Memory B cell (primary cell): ENCODE results near the gene ABCC2.
A peak's percentile ranks its signal among the peaks of the same experiment; 100 is the strongest.

Experiments
- ATAC-seq: fragments of 150-1000 bp; cut with Tn5 transposase; 2 replicates; pipeline ENCODE4 v1.10.0; 2021; ENCODE audit warnings: low read depth, mild to moderate bottlenecking, moderate library complexity
- DNase-seq, 2 donors: peaks; one replicate each; pipeline ENCODE4 v3.0.0; 2022; ENCODE audit warnings: low spot score in 2 of 2
- H3K27ac Mint-ChIP-seq: one replicate; pipeline ENCODE4 v1.8.0; 2022; ENCODE audit warnings: mild to moderate bottlenecking, moderate library complexity, mixed read lengths
- H3K27me3 Mint-ChIP-seq: one replicate; pipeline ENCODE4 v1.8.0; 2022; ENCODE audit warnings: mixed read lengths
- H3K36me3 Mint-ChIP-seq: one replicate; pipeline ENCODE4 v1.8.0; 2022; ENCODE audit warnings: mild to moderate bottlenecking, mixed read lengths
- H3K4me1 Mint-ChIP-seq: one replicate; pipeline ENCODE4 v1.8.0; 2022; ENCODE audit warnings: mixed read lengths
- H3K4me3 Mint-ChIP-seq: one replicate; pipeline ENCODE4 v1.8.0; 2022; ENCODE audit warnings: mild to moderate bottlenecking, moderate library complexity, mixed read lengths
- H3K9me3 Mint-ChIP-seq: one replicate; pipeline ENCODE4 v1.8.0; 2022; ENCODE audit warnings: mixed read lengths

ABCC2 gene

GRCh38 chr10:99843310-99843709 is 60.9 kb downstream of the ABCC2 start:
- H3K27ac Mint-ChIP-seq, result no peak overlapping the region
- peaks cover 2% of the 10 kb centered on the region for H3K36me3 Mint-ChIP-seq
- ATAC-seq, result no peak

GRCh38 chr10:99844433-99844955 is 62.1 kb downstream of the ABCC2 start:
- no peak overlapping the region for H3K27ac Mint-ChIP-seq
- H3K4me3 Mint-ChIP-seq, result no peak overlapping the region
- no peaks in the 10 kb centered on the region for H3K9me3 Mint-ChIP-seq
- H3K4me1 Mint-ChIP-seq, result peaks cover 3% of the 10 kb centered on the region
- no peak for ATAC-seq
- DNase-seq, result no peak
- H3K36me3 Mint-ChIP-seq, result peaks cover 2% of the 10 kb centered on the region
- H3K27me3 Mint-ChIP-seq, result no peaks in the 10 kb centered on the region

More at GRCh38 chr10:99843310-99843709, 60.9 kb downstream of the ABCC2 start:
- no peaks in the 10 kb centered on the region for H3K9me3 Mint-ChIP-seq
- DNase-seq, result no peak
- H3K27me3 Mint-ChIP-seq, result no peaks in the 10 kb centered on the region
- peaks cover 3% of the 10 kb centered on the region for H3K4me1 Mint-ChIP-seq
- H3K4me3 Mint-ChIP-seq, result no peak overlapping the region

DNA sequence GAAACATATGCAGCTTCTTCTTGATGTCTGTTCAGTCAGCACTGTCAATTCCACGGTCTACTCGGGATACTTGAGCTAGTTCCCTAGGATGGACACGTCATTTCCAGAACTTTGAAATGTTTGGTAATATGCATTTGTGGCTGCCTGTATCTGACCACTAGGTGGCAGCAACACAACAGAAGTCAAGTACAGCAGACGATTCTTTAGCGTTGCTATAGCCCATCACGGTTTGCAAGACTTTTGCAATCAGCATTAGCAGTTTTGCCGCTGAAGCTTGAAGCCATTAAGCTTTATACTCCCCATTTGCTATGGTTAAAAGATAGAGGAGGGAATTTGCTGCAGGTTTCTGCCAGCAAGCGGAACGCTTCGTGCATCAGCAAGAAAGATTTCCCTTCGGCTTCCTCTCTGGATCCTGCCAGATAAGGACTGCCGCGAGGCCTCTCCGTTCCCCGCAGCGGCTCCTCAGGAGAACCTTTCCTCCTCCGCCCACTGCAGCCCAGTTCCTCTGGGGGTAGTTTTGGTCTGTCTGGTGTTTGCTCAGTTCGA is 63.5 kb downstream of the ABCC2 start:
- no peak overlapping the region for H3K27ac Mint-ChIP-seq
- H3K4me1 Mint-ChIP-seq, result peaks cover 3% of the 10 kb centered on the region
- ATAC-seq (peak; percentile 90), DNase-seq (peak; percentile 64 to 66)
- no peaks in the 10 kb centered on the region for H3K27me3 Mint-ChIP-seq
- H3K9me3 Mint-ChIP-seq, result no peaks in the 10 kb centered on the region
- H3K36me3 Mint-ChIP-seq, result peaks cover 2% of the 10 kb centered on the region
- H3K4me3 Mint-ChIP-seq, result peak overlapping the region; percentile 59

GRCh38 chr10:99849057-99849456 is 66.6 kb downstream of the ABCC2 start:
- Mint-ChIP-seq H3K4me3 (no peak overlapping the region), H3K9me3 (no peaks in the 10 kb centered on the region), H3K27ac (no peak overlapping the region), H3K4me1 (peaks cover 3% of the 10 kb centered on the region), H3K36me3 (peaks cover 9% of the 10 kb centered on the region), H3K27me3 (no peaks in the 10 kb centered on the region)
- no peak for DNase-seq
- ATAC-seq, result no peak

GRCh38 chr10:99849536-99849935 is 67.1 kb downstream of the ABCC2 start:
- H3K36me3 Mint-ChIP-seq, result peaks cover 7% of the 10 kb centered on the region
- no peak overlapping the region for H3K4me3 Mint-ChIP-seq
- ATAC-seq (no peak), DNase-seq (no peak)
- H3K4me1 Mint-ChIP-seq, result peaks cover 3% of the 10 kb centered on the region
- H3K27me3 Mint-ChIP-seq, result no peaks in the 10 kb centered on the region
- H3K9me3 Mint-ChIP-seq, result no peaks in the 10 kb centered on the region
- H3K27ac Mint-ChIP-seq, result no peak overlapping the region

DNA sequence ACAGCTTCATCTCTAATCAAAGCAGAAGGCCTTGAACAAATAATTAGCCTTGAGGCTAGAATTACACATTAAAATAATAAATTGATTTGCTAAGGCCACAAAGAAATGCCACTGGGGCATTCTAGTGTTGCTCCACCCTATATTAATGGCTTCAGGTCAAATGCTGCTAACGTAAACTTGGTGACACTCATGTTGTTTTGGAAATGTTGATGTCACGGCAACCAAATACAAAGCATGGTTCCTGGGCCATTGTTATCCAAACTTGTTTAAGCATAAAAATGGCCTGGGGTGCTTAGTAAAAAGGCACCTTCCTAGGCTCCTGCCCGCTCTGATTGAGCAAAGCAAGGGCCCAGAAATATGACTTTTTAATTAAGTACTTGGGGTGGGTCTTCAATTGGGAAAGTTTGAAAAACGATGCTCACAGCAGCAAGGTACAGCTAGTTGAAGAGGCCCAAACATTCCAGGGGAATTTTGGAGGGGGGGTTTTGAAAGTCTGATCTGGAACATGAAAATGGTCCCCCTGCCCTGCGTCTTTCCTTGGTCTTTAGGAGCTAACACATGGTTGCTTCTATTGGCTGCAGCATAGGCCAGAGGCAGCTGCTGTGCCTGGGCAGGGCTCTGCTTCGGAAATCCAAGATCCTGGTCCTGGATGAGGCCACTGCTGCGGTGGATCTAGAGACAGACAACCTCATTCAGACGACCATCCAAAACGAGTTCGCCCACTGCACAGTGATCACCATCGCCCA is 67.8 kb downstream of the ABCC2 start:
- ATAC-seq (no peak), DNase-seq (no peak)
- Mint-ChIP-seq H3K27me3 (no peaks in the 10 kb centered on the region), H3K36me3 (peaks cover 7% of the 10 kb centered on the region), H3K4me3 (no peak overlapping the region), H3K4me1 (peaks cover 3% of the 10 kb centered on the region), H3K27ac (no peak overlapping the region), H3K9me3 (no peaks in the 10 kb centered on the region)

GRCh38 chr10:99850767-99851340 is 68.4 kb downstream of the ABCC2 start:
- H3K9me3 Mint-ChIP-seq, result no peaks in the 10 kb centered on the region
- H3K36me3 Mint-ChIP-seq, result peaks cover 7% of the 10 kb centered on the region
- no peak overlapping the region for H3K27ac Mint-ChIP-seq
- DNase-seq, result no peak
- no peak overlapping the region for H3K4me3 Mint-ChIP-seq
- H3K27me3 Mint-ChIP-seq, result no peaks in the 10 kb centered on the region
- H3K4me1 Mint-ChIP-seq, result peaks cover 3% of the 10 kb centered on the region
- ATAC-seq, result no peak

DNA sequence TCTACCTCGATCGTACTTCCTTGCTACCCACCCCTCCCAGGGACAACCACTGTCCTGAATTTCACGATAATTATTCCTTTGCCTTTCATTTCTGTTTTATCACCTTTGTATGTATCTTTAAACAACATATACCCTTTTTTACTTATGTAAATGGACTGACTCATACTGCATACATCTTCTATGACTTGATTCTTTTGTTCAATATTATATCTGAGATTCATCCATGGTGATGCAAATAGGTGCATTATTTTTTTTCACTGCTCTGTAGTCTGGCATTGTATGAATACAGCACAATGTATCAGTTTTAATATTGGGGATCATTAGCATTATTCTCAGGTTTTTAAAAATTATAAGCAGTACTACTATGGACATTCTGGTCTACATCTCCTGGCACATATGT is 69.4 kb downstream of the ABCC2 start:
- no peak overlapping the region for H3K4me3 Mint-ChIP-seq
- no peak overlapping the region for H3K27ac Mint-ChIP-seq
- H3K36me3 Mint-ChIP-seq, result peaks cover 7% of the 10 kb centered on the region
- ATAC-seq, result no peak
- no peaks in the 10 kb centered on the region for H3K9me3 Mint-ChIP-seq
- H3K27me3 Mint-ChIP-seq, result no peaks in the 10 kb centered on the region
- no peak for DNase-seq
- no peaks in the 10 kb centered on the region for H3K4me1 Mint-ChIP-seq

- ATAC-seq (no peak), DNase-seq (no peak)
- Mint-ChIP-seq H3K27ac (no peak overlapping the region), H3K36me3 (peaks cover 7% of the 10 kb centered on the region), H3K27me3 (peaks cover under 1% of the 10 kb centered on the region), H3K9me3 (no peaks in the 10 kb centered on the region), H3K4me1 (no peaks in the 10 kb centered on the region), H3K4me3 (no peak overlapping the region)
Observed at GRCh38 chr10:99852481-99853213, 70.2 kb downstream of the ABCC2 start.

DNA sequence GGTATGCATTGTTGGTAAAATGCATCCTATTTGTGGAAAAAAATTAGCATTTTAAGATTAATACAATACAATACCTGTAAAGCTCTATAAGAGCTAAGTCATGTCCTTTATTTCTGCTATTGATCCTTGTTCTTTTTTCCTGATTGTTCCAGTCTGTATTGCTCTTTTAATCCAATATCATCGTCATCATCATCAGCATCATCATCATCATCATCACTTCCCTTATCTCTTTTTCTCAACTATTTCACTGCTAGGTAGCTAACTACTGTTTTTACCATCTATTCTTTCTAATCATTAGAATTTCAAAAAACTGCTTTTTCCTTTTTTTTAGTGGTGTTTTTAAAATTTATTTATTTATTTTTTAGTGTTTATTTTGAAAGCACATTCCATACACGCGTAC is 71.2 kb downstream of the ABCC2 start:
- H3K9me3 Mint-ChIP-seq, result no peaks in the 10 kb centered on the region
- DNase-seq (no peak), ATAC-seq (no peak)
- H3K36me3 Mint-ChIP-seq, result peaks cover 7% of the 10 kb centered on the region
- no peak overlapping the region for H3K27ac Mint-ChIP-seq
- no peaks in the 10 kb centered on the region for H3K4me1 Mint-ChIP-seq
- peaks cover 3% of the 10 kb centered on the region for H3K27me3 Mint-ChIP-seq
- H3K4me3 Mint-ChIP-seq, result no peak overlapping the region

GRCh38 chr10:99854860-99855259 is 72.4 kb downstream of the ABCC2 start:
- peaks cover 7% of the 10 kb centered on the region for H3K36me3 Mint-ChIP-seq
- no peaks in the 10 kb centered on the region for H3K4me1 Mint-ChIP-seq
- no peak for DNase-seq
- H3K9me3 Mint-ChIP-seq, result no peaks in the 10 kb centered on the region
- peaks cover 3% of the 10 kb centered on the region for H3K27me3 Mint-ChIP-seq
- no peak overlapping the region for H3K27ac Mint-ChIP-seq
- no peak overlapping the region for H3K4me3 Mint-ChIP-seq
- no peak for ATAC-seq

GRCh38 chr10:99855479-99856071 is 73.1 kb downstream of the ABCC2 start:
- Mint-ChIP-seq H3K4me1 (no peaks in the 10 kb centered on the region), H3K27ac (no peak overlapping the region), H3K36me3 (peaks cover 7% of the 10 kb centered on the region), H3K4me3 (no peak overlapping the region), H3K9me3 (no peaks in the 10 kb centered on the region), H3K27me3 (peaks cover 3% of the 10 kb centered on the region)
- DNase-seq (no peak), ATAC-seq (no peak)

GRCh38 chr10:99858849-99859248 is 76.4 kb downstream of the ABCC2 start:
- ATAC-seq (no peak), DNase-seq (no peak)
- H3K27ac Mint-ChIP-seq, result no peak overlapping the region
- no peaks in the 10 kb centered on the region for H3K9me3 Mint-ChIP-seq
- no peak overlapping the region for H3K4me3 Mint-ChIP-seq
- no peaks in the 10 kb centered on the region for H3K36me3 Mint-ChIP-seq
- H3K27me3 Mint-ChIP-seq, result peaks cover 5% of the 10 kb centered on the region
- no peaks in the 10 kb centered on the region for H3K4me1 Mint-ChIP-seq

- DNase-seq, result no peak
- Mint-ChIP-seq H3K27ac (no peak overlapping the region), H3K36me3 (no peaks in the 10 kb centered on the region), H3K9me3 (no peaks in the 10 kb centered on the region), H3K27me3 (peaks cover 5% of the 10 kb centered on the region), H3K4me3 (no peak overlapping the region), H3K4me1 (no peaks in the 10 kb centered on the region)
- no peak for ATAC-seq
Observed at GRCh38 chr10:99859585-99859984, 77.1 kb downstream of the ABCC2 start.
